ENCODE measurements around the gene RIMBP3C.
"Not testable (repeated sequence)": the region's sequence is repeated elsewhere in the genome, so short reads cannot be mapped to it uniquely, and the experiment has no call there.

The RIMBP3C gene

DNA sequence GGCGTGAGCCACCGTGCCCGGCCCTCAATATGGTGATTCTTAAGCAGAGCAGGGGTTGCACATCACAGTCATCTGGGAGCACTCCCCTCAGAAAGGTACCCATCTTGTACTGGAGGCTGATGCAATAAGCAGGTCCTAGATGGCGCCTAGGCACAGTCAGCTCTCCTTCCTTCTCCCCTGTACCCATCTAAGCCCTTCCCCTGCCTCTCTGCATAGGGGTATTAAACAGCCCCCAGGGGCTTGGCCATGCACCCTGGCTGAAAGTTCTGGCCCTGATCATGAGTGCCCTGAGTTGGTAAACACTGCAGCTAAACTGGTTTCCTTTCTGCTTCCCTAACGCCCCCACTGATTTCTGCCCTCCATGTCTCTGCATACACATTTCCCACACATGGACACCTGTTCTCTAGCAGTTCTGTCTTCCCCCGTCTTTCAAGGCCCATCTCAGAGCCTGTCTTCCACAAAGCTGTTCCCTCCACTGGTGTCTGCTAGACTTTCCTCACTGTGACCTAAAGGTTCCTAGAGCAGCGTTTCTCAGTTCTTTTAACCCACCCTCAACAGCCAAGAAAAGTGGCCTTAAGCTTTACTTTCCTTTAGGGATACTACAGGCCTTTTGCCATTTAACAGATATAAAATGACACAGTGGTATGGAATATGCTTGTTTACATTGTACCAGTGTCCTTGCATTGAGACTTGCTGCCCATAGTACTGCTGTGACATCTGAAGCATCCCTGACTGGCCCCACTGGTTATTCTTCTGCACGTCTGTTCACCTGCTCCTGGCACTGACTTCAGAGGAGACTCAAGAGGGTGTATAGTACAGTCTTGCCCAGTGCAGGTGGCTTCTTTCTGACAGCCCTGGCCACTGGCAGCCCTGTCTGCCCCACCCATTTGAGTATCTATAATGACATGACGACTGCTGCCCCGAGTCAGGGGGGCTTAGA is 31.8 kb upstream of the RIMBP3C start:
- no peak for TF ChIP-seq CTCF (IDR thresholded peaks at IDR 0.05; ENCODE audit: low read depth, low read length, missing control alignments)
- no peak for DNase-seq (ENCODE audit: extremely low read depth, low read depth)

DNA sequence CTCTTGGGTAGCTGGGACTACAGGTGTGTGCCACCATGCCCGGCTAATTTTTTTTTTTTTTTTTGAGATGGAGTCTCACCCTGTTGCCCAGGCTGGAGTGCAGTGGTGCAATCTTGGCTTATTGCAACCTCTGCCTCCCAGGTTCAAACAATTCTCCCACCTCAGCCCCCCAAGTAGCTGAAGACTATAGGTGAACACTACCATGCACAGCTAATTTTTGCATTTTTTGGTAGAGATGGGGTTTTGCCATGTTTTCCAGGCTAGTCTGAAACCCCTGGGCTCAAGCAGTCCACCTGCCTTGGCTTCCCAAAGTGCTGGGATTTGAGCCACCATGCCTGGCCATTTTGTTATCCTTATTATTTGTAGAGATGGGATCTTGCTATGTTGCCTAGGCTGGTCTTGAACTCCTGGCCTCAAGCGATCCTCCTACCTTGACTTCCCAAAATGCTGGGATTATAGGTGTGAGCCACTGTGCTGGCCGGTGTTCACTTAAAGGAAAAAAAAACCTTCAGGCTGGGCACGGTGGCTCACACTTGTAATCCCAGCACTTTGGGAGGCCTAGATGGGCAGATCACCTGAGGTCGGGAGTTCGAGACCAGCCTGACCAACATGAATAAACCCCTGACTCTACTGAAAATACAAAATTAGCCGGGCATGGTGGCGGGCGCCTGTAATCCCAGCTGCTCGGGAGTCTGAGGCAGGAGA is 29.9 kb upstream of the RIMBP3C start:
- H3K4me3 ChIP-seq (replicated peaks; ENCODE audit: low read depth, low read length); DNase-seq (ENCODE audit: extremely low read depth, low read depth): not testable (repeated sequence)

More for the DNA sequence above, 31.8 kb upstream of the RIMBP3C start:
- H3K4me3 ChIP-seq (replicated peaks; ENCODE audit: low read depth, low read length), result no peak overlapping the region

- DNase-seq (ENCODE audit: extremely low read depth, low read depth); H3K4me3 ChIP-seq (replicated peaks; ENCODE audit: low read depth, low read length): not testable (repeated sequence)
Observed at GRCh38 chr22:21580623-21581007, 29.4 kb upstream of the RIMBP3C start.

DNA sequence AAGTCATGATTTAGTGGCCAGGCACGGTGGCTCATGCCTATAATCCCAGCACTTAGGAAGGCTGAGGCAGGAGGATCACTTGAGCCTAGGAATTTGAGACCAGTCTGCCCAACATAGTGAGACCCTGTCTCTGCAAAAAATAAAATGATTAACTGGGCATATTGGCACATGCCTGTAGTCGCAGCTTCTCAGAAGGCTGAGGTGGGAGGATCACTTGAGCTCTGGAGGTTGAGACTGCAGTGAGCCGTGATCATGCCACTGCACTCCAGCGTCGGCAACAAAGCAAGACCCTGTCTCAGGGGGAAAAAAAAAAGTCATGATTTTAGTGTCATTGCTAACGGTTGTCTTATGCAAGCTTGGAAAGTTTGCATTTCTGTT is 28.2 kb upstream of the RIMBP3C start:
- H3K4me3 ChIP-seq (replicated peaks; ENCODE audit: low read depth, low read length), result no peak overlapping the region
- TF ChIP-seq CTCF (IDR thresholded peaks at IDR 0.05; ENCODE audit: low read depth, low read length, missing control alignments), result no peak
- no peak for DNase-seq (ENCODE audit: extremely low read depth, low read depth)

DNA sequence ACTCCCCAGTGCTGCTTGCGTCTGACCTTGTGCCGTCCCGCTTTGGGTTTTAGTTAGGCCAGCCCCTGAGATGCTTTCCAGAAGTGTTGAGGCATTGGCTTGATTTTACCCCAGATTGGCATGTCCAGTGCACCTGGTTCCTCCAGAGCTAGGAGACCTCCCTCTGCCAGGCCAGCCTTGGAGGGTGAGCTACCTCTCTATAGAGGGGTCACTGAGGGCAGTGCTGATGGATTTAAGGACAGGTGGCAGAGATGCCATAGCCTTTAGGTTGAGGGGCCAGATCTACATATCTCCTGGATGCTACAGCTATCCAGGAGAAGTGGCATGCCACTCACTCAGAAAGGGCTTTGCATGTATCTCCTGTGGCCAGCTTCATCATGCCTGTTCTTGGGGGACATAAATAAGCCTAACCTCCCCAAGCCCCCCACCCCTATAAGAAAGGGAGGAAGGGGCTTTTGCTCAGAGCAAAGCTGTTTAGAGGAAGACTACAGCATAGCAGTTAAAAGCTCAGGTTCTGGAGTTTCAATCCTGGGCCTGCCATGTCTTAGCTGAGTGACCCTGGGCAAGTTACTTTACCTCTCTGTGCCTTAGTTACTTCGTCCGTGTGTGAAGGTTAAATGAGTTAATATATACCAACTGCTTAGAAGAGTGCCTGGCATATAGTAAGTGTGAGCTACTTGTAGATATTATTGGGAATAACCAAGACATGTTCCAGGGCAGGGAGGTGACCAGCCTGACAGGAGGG is 22.7 kb upstream of the RIMBP3C start:
- no peak for TF ChIP-seq CTCF (IDR thresholded peaks at IDR 0.05; ENCODE audit: low read depth, low read length, missing control alignments)
- no peak overlapping the region for H3K4me3 ChIP-seq (replicated peaks; ENCODE audit: low read depth, low read length)
- no peak for DNase-seq (ENCODE audit: extremely low read depth, low read depth)

DNA sequence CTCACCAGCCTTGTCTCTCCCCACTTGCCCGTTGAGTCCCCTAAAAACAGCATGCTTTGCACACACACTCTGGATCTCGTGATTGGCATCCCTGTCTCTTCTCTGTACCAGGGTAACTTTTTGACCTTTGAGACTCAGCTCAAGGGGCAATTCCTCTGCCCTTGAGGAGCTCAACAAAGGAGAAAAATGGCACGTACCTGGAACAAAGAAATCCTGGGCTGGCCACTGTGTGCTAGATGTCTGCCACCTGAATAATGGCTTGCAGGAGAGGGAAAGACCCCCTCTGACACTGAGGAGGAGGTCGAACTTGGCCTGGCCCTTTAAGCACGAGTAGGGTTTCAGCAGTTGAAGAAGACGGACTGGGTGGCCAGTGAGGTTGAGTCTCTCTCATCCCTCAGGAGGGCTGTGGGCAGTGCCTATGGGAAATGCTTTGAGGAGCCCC is 22.1 kb upstream of the RIMBP3C start:
- H3K4me3 ChIP-seq (replicated peaks; ENCODE audit: low read depth, low read length), result no peak overlapping the region
- no peak for DNase-seq (ENCODE audit: extremely low read depth, low read depth)
- TF ChIP-seq CTCF (IDR thresholded peaks at IDR 0.05; ENCODE audit: low read depth, low read length, missing control alignments), result no peak

DNA sequence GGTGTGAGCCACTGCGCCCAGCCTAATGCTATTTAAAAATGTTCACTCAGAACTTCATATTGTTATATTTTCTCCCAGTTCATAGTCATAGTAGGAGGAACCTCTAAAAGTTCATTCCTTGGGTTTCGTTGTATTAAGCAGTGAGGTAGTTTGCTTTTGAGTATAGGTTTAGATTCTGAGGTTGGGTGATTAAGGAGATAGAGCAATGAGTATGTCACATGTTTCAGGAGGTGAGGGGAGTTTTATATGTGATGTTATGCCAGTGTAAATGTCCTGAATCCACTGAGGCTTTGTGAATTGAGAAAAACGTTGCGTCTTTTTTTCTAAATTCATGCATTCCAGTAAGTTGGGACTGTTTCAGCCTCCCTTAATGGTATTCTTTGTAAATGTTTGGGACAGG is 20.4 kb upstream of the RIMBP3C start:
- H3K4me3 ChIP-seq (replicated peaks; ENCODE audit: low read depth, low read length), result no peak overlapping the region
- no peak for DNase-seq (ENCODE audit: extremely low read depth, low read depth)
- no peak for TF ChIP-seq CTCF (IDR thresholded peaks at IDR 0.05; ENCODE audit: low read depth, low read length, missing control alignments)
